ENCODE data around the gene SLIT3. TPM values are rescaled to one million over a fixed set of nuclear protein-coding genes. Genes with fewer than 3 reads are reported as not detected.

Gene SLIT3
- total RNA-seq, 1 experiment from 2014 or later = 0.10 TPM

GRCh38 chr5:169099801-169100734, 200.9 kb downstream of the SLIT3 start:
- no peaks in the 10 kb centered on the region for H3K9me2 ChIP-seq (ENCODE audit: insufficient read depth)
- no peaks in the 10 kb centered on the region for H3K36me3 ChIP-seq (ENCODE audit: control insufficient read depth in 1 of 2, insufficient read depth in 2 of 2, low read length in 2 of 2)
- H3K27ac ChIP-seq (ENCODE audit: low read depth, low read length) = no peak overlapping the region
- TF ChIP-seq ZBTB33 (IDR thresholded peaks at IDR 0.05; ENCODE audit: extremely low read depth, insufficient replicate concordance, low read length) = no peak
- no peak for TF ChIP-seq CEBPB (IDR thresholded peaks at IDR 0.05; ENCODE audit: low read depth)
- TF ChIP-seq EZH2 (IDR thresholded peaks at IDR 0.05) = no peak
- TF ChIP-seq CTCF (IDR thresholded peaks at IDR 0.05 in 2 of 3, conservative IDR thresholded peaks at IDR 0.05 in 1 of 3; ENCODE audit: borderline replicate concordance in 1 of 3, insufficient read depth in 1 of 3, low read depth in 2 of 3, low read length in 2 of 3) = no peak
- no peak for TF ChIP-seq SIN3A (IDR thresholded peaks at IDR 0.05; ENCODE audit: low read depth)
- TF ChIP-seq TCF7L2 (IDR thresholded peaks at IDR 0.05; ENCODE audit: borderline replicate concordance, extremely low read depth, insufficient read depth, insufficient read length) = no peak
- TF ChIP-seq MAX (IDR thresholded peaks at IDR 0.05) = no peak
- TF ChIP-seq EGR1 (IDR thresholded peaks at IDR 0.05; ENCODE audit: low read depth) = no peak
- TF ChIP-seq JUND (IDR thresholded peaks at IDR 0.05) = no peak
- no peak for TF ChIP-seq YY1 (IDR thresholded peaks at IDR 0.05; ENCODE audit: extremely low read depth, insufficient replicate concordance, low read depth, low read length)
- TF ChIP-seq EZH2phosphoT487 (IDR thresholded peaks at IDR 0.05; ENCODE audit: borderline replicate concordance) = no peak
- no peak for TF ChIP-seq CBX3 (IDR thresholded peaks at IDR 0.05; ENCODE audit: low read depth)
- no peak for TF ChIP-seq ELF1 (IDR thresholded peaks at IDR 0.05; ENCODE audit: borderline replicate concordance, low read depth)
- TF ChIP-seq ZNF274 (IDR thresholded peaks at IDR 0.05; ENCODE audit: low read depth, low read length) = no peak
- no peak for TF ChIP-seq SRF (IDR thresholded peaks at IDR 0.05; ENCODE audit: low read depth)
- ChIA-PET RAD21 (ENCODE audit: low non-redundant PET in 1 of 2, low total read pairs in 2 of 2, uncharacterized antibody in 2 of 2, unreplicated experiment in 2 of 2) (no interaction called here), POLR2A (no interaction called here), CTCF (no interaction called here)
- DNase-seq (ENCODE audit: low read depth, low spot score) (no peak), ATAC-seq (no peak)
- no peak overlapping the region for H2AFZ ChIP-seq (ENCODE audit: low read depth, low read length, poor library complexity, severe bottlenecking)
- BruUV-seq (replicated peaks) = no TSS peak
- H3K79me2 ChIP-seq (ENCODE audit: insufficient read depth, low read length) = no peaks in the 10 kb centered on the region
- intact Hi-C loops (cut with micrococcal nuclease) = no loop called here
- no peaks in the 10 kb centered on the region for H4K20me1 ChIP-seq (ENCODE audit: insufficient read depth)
- H3K27me3 ChIP-seq (ENCODE audit: insufficient read depth, low read length) = peaks cover 50% of the 10 kb centered on the region
- H3K9ac ChIP-seq (ENCODE audit: low read length) = no peak overlapping the region
- no peak overlapping the region for H3K4me2 ChIP-seq (ENCODE audit: low read length)
- H3K4me3 ChIP-seq (replicated peaks in 1 of 2; ENCODE audit: low read depth in 1 of 2, low read length in 2 of 2) = no peak overlapping the region
- H3K4me1 ChIP-seq (ENCODE audit: control insufficient read depth in 1 of 2, insufficient read depth in 2 of 2, low read length in 2 of 2) = no peaks in the 10 kb centered on the region
- no peaks in the 10 kb centered on the region for H3K9me3 ChIP-seq (ENCODE audit: control insufficient read depth in 1 of 2, insufficient read depth in 1 of 2, low read depth in 1 of 2, low read length in 2 of 2)

All from HCT116 (cell line).